EH (cell line): ENCODE measurements around the gene DGKB.
"Not testable (repeated sequence)": the region's sequence is repeated elsewhere in the genome, so short reads cannot be mapped to it uniquely, and the experiment has no call there.

Experiments used
- DNase-seq: peaks from one replicate; pipeline ENCODE4 v3.0.0-alpha.2; 2015; ENCODE audit warnings: low read depth

The DGKB gene

DNA sequence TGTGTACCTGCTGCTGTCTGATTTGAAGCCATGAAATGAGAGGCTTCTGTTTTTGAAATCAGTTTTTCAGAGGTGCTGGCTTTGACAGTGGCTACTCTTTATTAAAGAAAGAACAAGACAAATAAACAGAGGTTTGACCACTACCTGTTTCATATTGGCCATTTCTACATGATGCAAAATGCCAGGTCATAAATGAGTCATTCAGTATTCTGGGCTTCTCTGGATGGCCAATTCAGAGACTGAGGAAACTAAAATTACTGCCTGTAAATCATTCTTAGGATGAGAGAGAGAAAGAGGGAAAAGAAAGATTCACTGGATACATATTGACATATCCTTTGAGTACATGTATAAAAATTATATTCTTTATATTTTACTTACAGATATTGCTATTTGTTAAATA lies 609.8 kb downstream of the DGKB start:
- no peak for DNase-seq

DNA sequence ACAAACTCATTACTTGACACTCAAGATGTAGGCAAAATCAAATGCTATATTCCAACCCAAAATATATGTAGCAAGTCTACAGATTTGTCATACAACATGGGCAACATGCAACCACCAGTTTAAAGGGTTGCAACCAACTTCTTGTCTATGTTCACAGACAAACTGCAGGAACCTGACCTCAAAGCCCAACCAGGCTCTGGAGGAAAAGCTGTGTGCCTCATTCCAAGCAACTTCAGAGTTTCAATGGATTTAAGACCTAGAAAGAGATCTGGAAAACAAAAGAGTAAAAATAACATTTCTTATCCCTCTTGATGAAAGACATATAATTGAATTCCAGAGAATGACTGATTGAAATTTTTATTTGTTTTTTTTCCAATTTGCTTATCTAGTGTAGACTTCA lies 612.6 kb downstream of the DGKB start:
- no peak for DNase-seq

DNA sequence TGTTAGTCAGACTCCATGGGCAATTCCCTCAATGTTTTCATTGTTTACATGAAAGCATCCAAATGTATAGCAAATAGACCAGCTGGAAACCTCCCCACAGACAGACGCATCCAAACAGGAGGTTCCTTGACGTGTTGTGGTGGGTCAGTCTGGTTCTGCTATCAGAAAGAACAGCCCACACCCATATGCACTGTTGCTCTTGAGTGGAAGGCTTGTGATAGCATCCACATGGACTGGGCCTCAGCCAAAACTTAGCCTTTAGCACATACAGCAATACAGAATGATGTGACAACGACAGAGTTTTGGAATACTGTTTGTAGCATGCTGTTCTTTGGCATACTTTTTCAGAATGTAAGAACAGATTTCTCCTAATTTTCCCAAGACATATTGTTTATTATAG lies 613.9 kb downstream of the DGKB start:
- no peak for DNase-seq

DNA sequence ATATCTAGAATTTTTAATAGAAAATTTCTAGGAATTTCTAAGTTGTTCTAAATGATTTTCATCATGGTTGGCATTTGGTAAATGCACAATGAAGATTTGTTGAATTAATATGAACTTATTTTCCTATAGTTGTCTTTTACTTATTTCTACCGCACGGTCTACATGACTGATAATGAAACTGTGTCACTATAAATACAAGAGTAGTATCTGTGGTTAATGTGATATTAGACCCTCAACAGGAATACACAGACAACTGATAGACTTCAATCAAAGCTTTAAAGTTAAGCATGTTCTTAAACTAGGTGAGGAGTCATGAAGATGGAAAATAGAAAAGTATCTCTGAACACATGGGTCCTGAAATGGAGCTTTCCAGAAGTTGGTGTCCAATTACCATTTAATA lies 615.2 kb downstream of the DGKB start:
- no peak for DNase-seq

DNA sequence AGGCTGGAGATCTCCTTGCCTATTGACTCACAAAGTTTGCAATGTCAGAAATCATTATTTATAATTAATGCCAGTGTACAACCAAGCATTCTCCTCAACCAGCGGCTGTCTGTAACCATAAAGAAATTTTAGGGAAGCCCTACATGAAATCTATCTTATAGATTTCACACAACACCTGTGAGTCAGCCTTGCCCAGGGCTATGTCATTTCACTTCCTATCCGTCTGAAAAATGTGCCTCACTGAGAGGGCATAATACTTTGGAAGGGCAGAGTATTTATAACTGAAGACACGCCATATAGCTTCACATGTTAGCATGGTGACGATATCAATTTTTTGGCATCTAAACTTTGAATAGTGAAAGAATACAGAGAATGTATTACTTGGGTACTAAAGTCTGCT lies 616.5 kb downstream of the DGKB start:
- no peak for DNase-seq

DNA sequence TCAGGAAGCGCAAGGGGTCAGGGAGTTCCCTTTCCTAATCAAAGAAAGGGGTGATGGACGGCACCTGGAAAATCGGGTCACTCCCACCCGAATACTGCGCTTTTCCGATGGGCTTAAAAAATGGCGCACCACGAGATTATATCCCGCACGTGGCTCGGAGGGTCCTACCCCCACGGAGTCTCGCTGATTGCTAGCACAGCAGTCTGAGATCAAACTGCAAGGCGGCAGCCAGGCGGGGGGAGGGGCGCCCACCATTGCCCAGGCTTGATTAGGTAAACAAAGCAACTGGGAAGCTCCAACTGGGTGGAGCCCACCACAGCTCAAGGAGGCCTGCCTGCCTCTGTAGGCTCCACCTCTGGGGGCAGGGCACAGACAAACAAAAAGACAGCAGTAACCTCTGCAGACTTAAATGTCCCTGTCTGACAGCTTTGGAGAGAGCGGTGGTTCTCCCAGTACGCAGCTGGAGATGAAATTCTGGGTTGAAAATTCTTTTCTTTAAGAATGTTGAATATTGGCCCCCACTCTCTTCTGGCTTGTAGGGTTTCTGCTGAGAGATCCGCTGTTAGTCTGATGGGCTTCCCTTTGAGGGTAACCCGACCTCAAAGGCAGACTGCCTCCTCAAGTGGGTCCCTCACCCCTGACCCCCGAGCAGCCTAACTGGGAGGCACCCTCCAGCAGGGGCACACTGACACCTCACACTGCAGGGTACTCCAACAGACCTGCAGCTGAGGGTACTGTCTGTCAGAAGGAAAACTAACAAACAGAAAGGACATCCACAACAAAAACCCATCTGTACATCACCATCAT lies 623.3 kb downstream of the DGKB start:
- DNase-seq: not testable (repeated sequence)

DNA sequence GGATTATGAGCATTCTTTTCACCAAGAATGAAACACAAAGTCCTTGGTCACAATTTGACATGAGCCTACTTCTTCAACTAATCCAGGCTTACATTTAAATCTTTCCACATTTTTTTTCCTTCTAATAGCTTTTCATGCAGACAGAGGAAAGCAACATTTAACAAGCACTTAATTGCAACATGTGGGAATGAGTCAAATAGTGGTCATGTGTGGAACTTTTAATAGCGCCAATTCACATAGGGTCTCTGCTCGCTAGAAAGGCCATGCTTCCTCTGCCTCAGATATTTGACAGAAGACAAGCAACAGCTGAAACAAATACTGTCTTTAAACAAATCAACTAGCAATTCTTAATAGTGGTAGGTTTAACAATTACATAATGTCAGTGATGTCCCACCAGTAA lies 627.2 kb downstream of the DGKB start:
- no peak for DNase-seq

DNA sequence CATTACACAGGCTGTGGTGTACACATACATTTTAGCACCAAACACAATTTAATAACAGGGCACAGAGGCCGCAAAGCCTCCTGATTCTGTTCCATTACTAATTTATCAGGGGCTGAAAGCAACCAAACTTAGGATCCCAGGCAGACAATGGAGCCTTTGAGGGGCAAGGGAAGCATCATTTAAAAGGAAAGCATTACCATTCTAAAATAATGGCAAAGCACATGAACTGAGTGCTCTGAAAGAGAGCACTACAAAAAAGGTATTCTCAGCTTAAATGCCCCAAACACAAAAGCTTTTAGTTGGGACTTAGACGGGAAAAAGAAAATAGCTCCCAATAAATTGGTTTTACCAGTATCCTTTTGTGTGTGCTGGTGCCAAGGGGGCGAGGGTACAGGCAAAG lies 631.1 kb downstream of the DGKB start:
- no peak for DNase-seq

DNA sequence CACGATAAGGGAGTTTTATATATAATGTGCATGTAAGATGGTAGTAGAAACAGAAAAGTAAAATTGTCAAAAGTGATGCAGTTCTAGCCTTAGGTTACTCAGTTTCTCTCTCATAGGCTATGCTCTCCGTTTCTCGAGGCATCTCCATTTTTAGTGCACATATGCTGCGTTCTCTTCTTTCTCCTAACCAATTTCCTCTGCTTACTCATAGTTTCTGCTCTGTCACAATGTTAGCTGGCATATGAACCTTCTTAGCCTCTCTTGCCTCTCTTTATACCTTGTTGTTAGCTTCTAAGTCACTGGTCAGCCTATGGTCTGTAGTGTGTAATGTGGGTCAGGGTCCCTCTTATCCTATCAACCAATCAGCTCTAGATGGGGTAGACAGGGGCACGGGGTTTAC lies 632.5 kb downstream of the DGKB start:
- DNase-seq: no peak

DNA sequence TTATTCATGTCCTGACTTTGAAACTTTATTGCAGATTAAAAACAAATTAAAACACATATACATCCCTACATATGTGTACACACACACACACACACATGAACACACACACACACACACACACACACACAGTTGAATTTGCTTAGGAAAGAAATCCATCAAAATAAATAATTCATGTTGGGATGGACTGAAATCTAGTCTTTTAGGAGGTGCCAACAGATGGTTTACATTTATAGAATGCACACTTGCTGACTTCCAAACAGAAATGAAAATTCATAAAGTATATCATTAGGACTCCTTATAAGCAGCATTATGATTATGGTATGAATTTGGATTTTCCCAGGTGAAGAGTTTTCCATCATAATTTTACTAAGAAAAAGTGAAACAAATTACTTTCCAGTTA lies 642.5 kb downstream of the DGKB start:
- no peak for DNase-seq

DNA sequence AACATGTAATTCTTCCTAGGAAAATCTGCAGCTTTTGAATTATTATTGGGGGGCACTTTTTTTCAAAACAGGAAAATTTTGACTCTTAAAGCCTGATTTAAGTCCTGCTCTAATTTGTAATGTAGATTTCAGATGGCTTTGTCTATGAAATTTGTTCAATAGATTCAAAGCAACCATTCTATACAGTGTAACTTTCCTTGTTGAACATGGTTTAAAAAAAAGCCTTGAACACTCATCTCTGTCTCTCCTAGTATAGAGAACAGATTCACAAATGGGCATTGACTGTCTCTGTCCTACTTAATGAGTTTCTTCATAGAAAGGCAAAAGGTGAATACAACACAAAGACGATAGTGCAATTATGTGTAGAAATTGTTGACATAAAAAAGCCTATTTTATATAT lies 643.7 kb downstream of the DGKB start:
- DNase-seq: no peak

DNA sequence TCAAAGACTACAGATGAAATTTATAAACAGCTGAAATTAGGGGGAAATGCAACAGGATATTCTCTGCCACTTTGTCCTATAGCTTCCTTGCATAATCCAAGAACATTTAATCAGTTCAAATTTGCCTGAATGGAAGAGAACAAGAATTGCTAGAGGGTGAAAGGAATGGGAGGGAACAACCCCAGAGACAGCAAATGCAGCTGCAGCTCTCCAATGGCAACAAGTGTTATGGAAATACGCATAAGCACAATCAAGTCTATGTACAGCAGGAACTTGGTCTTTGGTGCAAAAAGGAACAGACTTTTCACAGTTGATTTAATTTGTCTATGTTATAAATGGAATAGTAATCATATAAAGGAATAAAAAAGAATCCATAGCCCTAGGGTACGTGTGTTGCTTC lies 644.1 kb downstream of the DGKB start:
- DNase-seq: no peak

DNA sequence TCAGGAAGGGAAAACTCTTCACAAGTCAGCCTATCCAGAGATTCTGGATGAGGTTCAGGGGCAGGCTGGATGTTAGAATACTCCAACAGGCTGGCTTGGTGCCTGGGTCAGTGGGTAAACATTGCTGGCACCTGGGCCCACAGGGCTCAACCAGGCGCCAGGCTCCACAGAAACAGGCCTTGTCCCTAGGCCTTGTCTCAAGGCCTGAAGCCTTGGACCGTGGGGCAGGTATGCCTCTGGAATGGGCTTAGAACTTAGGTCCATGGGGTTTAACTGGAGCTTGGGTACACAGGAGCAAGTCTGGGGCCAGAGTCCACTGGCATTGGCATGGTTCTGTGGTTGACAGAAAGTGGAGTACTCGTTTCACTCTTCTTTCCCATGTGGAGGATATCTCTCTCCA lies 650.1 kb downstream of the DGKB start:
- no peak for DNase-seq

DNA sequence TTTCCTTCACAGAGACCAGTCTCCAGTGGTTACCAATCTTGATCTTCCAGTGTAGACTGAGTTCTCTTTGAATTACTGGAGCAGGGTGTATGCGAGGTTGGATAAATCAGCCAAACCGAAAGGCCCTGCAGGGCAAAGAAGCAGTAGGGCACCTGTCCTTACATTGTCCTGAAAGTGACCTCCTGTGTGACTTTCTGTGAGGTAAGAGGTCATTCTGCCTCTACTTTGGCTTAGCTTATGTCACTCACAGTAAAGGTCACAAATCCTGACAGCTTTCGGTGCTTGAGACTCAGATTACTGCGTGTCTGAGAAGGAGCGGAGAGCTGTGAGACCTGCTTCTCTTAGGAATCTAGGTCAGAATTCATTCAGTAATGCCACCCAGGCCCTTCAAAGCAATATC lies 660.4 kb downstream of the DGKB start:
- DNase-seq: no peak

DNA sequence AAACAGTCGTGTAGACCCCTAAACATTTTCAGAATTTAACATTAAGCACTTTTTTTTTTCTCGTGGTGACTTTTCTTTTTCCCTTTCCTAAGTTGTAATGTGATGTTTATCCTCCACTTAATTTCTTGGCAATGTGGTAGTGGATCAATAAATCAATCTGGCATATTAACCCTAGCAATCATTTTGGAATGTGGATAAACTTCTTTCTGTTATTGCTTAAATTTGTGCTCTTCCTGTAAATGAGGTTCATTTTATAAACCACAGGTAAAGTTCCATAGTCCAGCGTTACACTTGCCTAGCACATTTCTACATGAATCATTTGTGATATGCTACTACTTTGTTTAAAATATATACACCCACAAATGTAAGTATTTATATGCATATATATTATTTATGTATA lies 665.7 kb downstream of the DGKB start:
- DNase-seq: no peak

DNA sequence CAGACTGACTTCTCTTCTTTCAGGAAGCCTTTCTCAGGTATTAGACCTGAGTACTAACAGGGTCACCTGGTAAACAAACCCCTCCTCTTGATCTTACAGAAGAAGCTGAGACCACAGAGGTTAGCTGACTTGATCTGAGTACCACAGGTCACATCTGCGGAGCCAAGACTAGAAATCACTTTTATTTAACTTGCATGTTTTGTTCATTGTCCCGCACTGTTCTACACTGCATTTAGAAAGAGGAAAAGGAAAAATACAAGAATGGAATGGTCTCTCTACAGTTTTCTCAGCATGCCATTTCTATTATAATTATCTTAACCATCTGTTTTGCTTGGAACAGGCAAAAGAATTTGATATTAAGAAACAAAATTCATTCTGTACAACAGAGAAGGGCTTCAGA lies 667.5 kb downstream of the DGKB start:
- DNase-seq: no peak

DNA sequence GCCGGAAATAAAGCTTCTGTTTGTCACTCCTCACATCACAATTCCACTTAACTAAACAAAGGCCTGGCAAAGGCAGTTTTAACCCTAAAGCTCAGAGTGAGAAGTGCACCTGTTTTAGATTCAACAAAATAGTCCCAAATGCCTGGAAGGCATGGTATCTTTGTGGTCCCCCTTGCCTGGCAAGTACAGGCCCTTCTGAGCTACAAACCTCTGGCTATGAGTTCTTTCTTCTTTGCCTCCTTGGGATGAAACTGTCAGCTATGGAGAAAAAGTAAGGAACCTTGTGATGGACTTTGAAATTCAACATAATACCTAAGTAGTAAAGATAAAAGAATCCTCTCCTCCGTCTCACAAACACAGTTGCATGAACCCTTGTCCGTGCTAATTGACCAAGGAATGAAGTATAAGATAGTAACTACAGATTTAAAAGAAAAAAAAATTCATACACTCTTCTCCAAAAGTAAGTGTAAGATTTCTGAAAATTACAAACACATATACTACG lies 668.6 kb downstream of the DGKB start:
- no peak for DNase-seq

DNA sequence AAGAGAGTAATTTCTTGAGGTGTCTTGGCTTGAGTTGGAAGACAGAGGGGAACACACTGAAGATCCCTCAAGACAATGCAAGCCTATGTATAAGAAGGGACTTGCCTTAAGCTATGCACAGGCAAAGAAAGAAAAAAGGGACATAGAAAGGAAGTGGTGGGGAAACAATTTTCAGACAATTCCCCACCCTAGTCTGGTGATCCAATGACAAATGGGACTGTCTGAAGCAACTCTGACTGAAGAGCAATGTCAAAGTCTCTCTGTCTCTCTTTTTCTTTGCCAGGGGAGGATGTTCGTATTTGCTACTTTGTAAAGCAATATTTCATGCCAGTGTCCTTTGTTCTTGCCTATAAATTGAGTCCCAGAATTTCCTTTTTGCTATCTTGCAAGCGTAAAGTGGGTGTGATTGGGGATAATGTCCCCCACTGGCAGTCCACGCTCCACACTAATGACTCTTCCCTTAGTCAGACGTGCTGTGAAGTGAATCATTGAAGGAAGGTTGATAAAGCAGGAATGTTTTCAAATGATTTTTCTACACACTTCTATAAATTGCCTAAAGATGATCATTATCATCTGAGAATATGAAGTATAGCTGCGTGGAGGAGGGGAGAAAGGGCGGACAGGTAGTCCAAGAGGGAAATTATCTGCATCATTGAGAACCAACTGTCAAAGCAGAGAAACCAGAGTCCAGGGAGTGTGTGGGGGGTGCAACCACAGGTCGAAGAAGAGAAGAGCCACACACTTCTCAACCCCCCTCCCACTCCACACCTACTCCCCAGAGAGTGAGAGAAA lies 669.3 kb downstream of the DGKB start:
- DNase-seq: no peak

DNA sequence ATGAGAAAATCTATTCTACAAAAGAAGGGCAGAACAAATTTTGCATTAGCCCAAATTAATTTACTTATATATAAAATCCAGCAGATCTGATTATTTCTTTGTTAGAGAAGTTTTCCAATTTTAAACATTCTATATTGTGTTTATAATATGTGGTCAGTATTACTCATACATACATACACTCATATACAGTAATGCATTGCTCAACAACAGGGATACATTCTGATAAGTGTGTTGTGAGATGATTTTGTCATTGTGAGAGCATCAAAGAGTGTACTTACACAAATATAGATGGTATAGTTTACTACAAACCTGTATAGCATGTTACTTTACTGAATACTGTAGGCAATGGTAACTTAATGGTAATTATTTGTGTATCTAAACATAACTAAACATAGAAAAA lies 673.5 kb downstream of the DGKB start:
- DNase-seq: no peak

DNA sequence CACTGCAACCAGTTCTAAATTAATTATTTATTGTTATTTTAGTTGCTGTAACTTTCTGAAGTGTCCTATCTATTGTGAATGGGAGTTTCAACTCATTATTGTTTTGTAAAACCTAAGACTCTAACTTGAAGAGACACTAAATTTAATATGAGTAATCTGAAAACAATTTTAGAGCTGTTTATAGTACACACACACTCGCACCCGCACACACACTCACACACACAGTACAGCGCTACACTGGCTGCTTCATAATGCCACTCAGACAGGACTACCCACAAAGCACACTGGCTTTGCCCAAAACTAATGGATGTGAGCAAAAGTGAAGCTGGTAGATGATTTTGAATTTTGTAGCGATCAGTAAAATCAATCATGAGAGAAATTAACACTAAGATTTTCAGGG lies 674.2 kb downstream of the DGKB start:
- no peak for DNase-seq

DNA sequence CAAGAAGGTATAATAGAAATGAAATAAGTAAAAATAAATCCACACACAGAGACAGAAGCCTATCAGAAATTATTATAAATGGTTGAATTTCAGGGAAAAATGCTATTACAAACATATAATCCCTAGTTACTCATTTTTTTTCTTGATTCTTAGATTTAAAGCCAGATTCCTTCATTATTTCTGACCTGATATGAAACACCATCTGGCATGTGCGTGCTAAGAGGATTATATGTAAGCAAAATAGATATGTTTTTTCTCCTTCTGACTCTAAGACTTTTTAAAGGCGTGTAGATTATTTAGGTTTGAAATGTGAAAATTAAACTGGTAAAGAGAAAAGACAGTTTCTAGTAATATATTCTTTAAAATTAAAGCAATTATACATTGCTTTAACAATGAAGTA lies 676.4 kb downstream of the DGKB start:
- no peak for DNase-seq

DNA sequence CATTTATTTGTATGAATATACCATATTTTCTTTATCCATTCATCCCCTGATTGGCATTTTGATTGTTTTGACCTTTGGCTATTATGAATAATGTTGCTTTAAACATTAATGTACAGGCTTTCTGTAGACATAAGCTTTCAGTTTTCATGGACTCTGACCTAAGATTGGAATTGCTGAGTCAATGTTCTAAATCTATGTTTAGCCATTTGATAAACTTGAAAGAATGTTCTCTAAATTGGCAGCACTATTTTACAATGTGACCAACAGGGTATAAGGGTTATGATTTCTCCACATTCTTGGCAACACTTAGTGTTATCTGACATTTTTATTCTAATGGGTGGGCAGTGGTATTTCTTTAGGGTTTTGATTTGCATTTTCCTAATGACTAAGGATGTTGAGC lies 683.4 kb downstream of the DGKB start:
- DNase-seq: no peak

DNA sequence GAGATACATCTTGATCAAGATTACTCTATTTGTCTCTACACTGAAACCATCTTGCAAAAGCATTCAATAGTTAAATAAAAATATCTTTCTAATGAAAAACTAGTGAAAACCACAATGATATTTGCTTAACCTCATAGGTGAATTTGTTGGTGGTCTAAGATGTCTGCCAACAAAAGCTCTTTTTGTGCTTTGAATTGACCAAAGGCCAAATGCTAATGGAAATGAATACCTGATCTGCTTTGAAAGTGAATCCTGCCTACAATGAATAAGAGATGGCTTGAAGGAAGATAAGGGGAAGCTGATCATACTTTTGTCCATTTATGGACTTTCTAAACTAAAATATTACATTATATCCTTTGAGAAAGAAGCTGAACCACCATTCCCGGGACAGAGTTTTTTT lies 684.2 kb downstream of the DGKB start:
- DNase-seq: no peak
